K562 (cell line): ENCODE measurements around the gene BNC2. TPM values are rescaled to one million over a fixed set of nuclear protein-coding genes. Genes with fewer than 3 reads are reported as not detected.

ENCODE experiments used
- ATAC-seq: fragments of 200-7000 bp; cut with Tn5 transposase; 3 replicates; pipeline ENCODE4 v1.9.1; 2020; ENCODE audit warnings: moderate library complexity
- BruUV-seq: library from RNA; stranded (reverse); fragments of 400-500 nt; replicated peaks from 2 replicates; lab custom pipeline; 2021; lab: Mats Ljungman, UMichigan
- CTCF ChIA-PET: fragments of 300-600 bp; formaldehyde crosslinking; extraction: SDS; loops from one replicate; lab custom pipeline; 2021; ENCODE audit warnings: low intra/inter-chr PET ratio; lab: Yijun Ruan, JAX
- POLR2A ChIA-PET: fragments of 300-600, 350-650 bp; sonication (Branson Sonifier 250); formaldehyde crosslinking; extraction: SDS; loops from one replicate; lab custom pipeline; 2021; ENCODE audit warnings: antibody characterized with exemption, inconsistent platforms; lab: Yijun Ruan, JAX
- DNase-seq, 4 experiments: peaks; one replicate each; pipeline versions ENCODE4 v3.0.0 to v3.0.0-alpha.2; 2011 to 2018; ENCODE audit warnings: low spot score in 3 of 4, mixed read lengths in 3 of 4; ENCODE audit errors: extremely low read depth in 1 of 4
- FAIRE-seq: peaks from 2 replicates; lab custom pipeline; 2011; peaks lifted over from hg19 to GRCh38; lab: Jason Lieb, UNC
- H2AFZ ChIP-seq: 2 replicates; pipeline ENCODE4 v1.6.0; 2011; ENCODE audit warnings: low read depth, low read length, control low read depth, inconsistent platforms
- H3K27ac ChIP-seq: fragments of 200-600 bp; 3 replicates; pipeline ENCODE4 v1.8.0; 2011; ENCODE audit warnings: low read depth, mild to moderate bottlenecking, control low read depth, inconsistent platforms, low read length, moderate library complexity, mixed read lengths; ENCODE audit errors: extremely low read depth
- H3K27me3 ChIP-seq, 2 experiments: fragments of 300-600 bp in 1 of 2; 2 replicates in 1 of 2; 3 replicates in 1 of 2; pipeline versions ENCODE4 v1.6.0 to v1.8.0; 2011; ENCODE audit warnings: inconsistent platforms in 2 of 2, low read length in 2 of 2, mild to moderate bottlenecking in 1 of 2, mixed read lengths in 1 of 2, moderate library complexity in 1 of 2; ENCODE audit not compliant: control insufficient read depth in 2 of 2, insufficient read depth in 2 of 2
- H3K36me3 ChIP-seq: fragments of 300-600 bp; 3 replicates; pipeline ENCODE4 v1.8.0; 2011; ENCODE audit warnings: mild to moderate bottlenecking, low read length, inconsistent platforms; ENCODE audit not compliant: control insufficient read depth, insufficient read depth
- H3K4me1 ChIP-seq, 2 experiments: fragments of 200-600 bp in 1 of 2; replicated peaks in 1 of 2; 2 replicates in 1 of 2; 3 replicates in 1 of 2; pipeline versions ENCODE4 v1.5.1 to v1.8.0; 2011; ENCODE audit warnings: inconsistent platforms in 2 of 2, low read length in 2 of 2, mild to moderate bottlenecking in 1 of 2, mixed read lengths in 1 of 2, moderate library complexity in 1 of 2; ENCODE audit not compliant: control insufficient read depth in 2 of 2, insufficient read depth in 2 of 2
- H3K4me2 ChIP-seq: 2 replicates; pipeline ENCODE4 v1.6.1; 2011; ENCODE audit warnings: low read length, control low read depth, inconsistent platforms, mixed read lengths; ENCODE audit not compliant: insufficient read depth
- H3K4me3 ChIP-seq: fragments of 200-600 bp; sonication (generic), shearing (Covaris generic); 2 replicates; pipeline ENCODE4 v1.5.1; 2016; ENCODE audit warnings: control low read depth, inconsistent platforms
- H3K79me2 ChIP-seq: fragments of 200-600 bp; 3 replicates; pipeline ENCODE4 v1.8.0; 2011; ENCODE audit warnings: low read length, inconsistent platforms; ENCODE audit not compliant: control insufficient read depth, insufficient read depth
- H3K9ac ChIP-seq, 2 experiments: 2 replicates each; pipeline versions ENCODE4 v1.6.0 to v1.6.1; 2011; ENCODE audit warnings: low read depth in 2 of 2, low read length in 2 of 2, control low read depth in 1 of 2, inconsistent platforms in 1 of 2, mild to moderate bottlenecking in 1 of 2, mixed read lengths in 1 of 2; ENCODE audit not compliant: insufficient read depth in 1 of 2
- H3K9me1 ChIP-seq: one replicate; pipeline ENCODE4 v1.6.0; 2011; ENCODE audit warnings: inconsistent platforms, mild to moderate bottlenecking, low read length, moderate library complexity; ENCODE audit not compliant: control insufficient read depth, insufficient read depth
- H3K9me3 ChIP-seq: replicated peaks from 2 replicates; pipeline ENCODE4 v1.5.1; 2011; ENCODE audit warnings: low read depth, low read length, inconsistent platforms; ENCODE audit not compliant: control insufficient read depth, insufficient read depth
- H4K20me1 ChIP-seq: replicated peaks from 2 replicates; pipeline ENCODE4 v1.6.1; 2011; ENCODE audit warnings: low read length, inconsistent platforms, mixed read lengths; ENCODE audit not compliant: control insufficient read depth, insufficient read depth
- ESRRB ChIP-seq: fragments of 250-450 bp; sonication (Bioruptor Pico); IDR thresholded peaks from 2 replicates; pipeline ENCODE4 v1.5.0; 2020; ENCODE audit warnings: mild to moderate bottlenecking, moderate library complexity, borderline replicate concordance
- IRF9 ChIP-seq: fragments of 450-650 bp; IDR thresholded peaks from 2 replicates; pipeline ENCODE4 v1.6.1; 2016; ENCODE audit warnings: missing biosample characterization, missing genetic modification characterization
- KDM2B ChIP-seq: fragments of 250-450 bp; sonication (Bioruptor Pico); IDR thresholded peaks from 2 replicates; pipeline ENCODE4 v1.8.0; 2021; ENCODE audit warnings: mild to moderate bottlenecking, moderate library complexity
- NCOA1 ChIP-seq: fragments of 450-650 bp; IDR thresholded peaks from 2 replicates; pipeline ENCODE4 v1.6.1; 2016; ENCODE audit warnings: low read depth
- NCOA6 ChIP-seq: fragments of 450-650 bp; IDR thresholded peaks from 2 replicates; pipeline ENCODE4 v1.6.1; 2017; ENCODE audit warnings: mild to moderate bottlenecking
- POLR3G ChIP-seq: IDR thresholded peaks from 2 replicates; pipeline ENCODE4 v1.6.1; 2011; ENCODE audit not compliant: insufficient read length, insufficient replicate concordance; ENCODE audit errors: extremely low read depth
- SMAD1 ChIP-seq: fragments of 150-350 bp; IDR thresholded peaks from 2 replicates; pipeline ENCODE4 v1.6.1; 2014; ENCODE audit warnings: low read length, low read depth; ENCODE audit not compliant: partially characterized antibody
- SRSF1 ChIP-seq: fragments of 200-400 bp; formaldehyde crosslinking; IDR thresholded peaks from 2 replicates; pipeline ENCODE4 v1.6.1; 2017; ENCODE audit warnings: mild to moderate bottlenecking, low read depth, low read length, moderate library complexity
- XRCC5 ChIP-seq: fragments of 200-400 bp; formaldehyde crosslinking; IDR thresholded peaks from 2 replicates; pipeline ENCODE4 v1.6.1; 2017; ENCODE audit warnings: low read depth, mild to moderate bottlenecking, low read length
- ZKSCAN8 ChIP-seq: fragments of 200-800 bp; sonication (Bioruptor generic); IDR thresholded peaks from 2 replicates; pipeline ENCODE4 v1.6.1; 2016; ENCODE audit warnings: missing genetic modification characterization, missing compliant biosample characterization
- ZNF655 ChIP-seq: fragments of 250-450 bp; sonication (Bioruptor Pico); IDR thresholded peaks from 2 replicates; pipeline ENCODE4 v1.5.0; 2021
- ZNF696 ChIP-seq: fragments of 250-450 bp; sonication (Bioruptor Pico); conservative IDR thresholded peaks from 2 replicates; pipeline ENCODE4 v1.4.0; 2020; ENCODE audit warnings: mild to moderate bottlenecking, moderate library complexity
- WGBS: fragments of 100-300 bp; shearing (Covaris generic); methylation state at CpG from one replicate; pipeline ENCODE4 v1.1.6; 2016; ENCODE audit warnings: low coverage, mixed read lengths; ENCODE audit not compliant: insufficient coverage; ENCODE audit errors: missing lambda C conversion rate; 5-methylcytosine and 5-hydroxymethylcytosine counted together
- in situ Hi-C: fragments of 300-500 bp; cut with MboI; formaldehyde crosslinking; loops from 4 replicates; pipeline ENCODE4 v1.15.0; 2018; ENCODE audit warnings: inconsistent platforms, mixed read lengths
- intact Hi-C: fragments of 100-400 bp; cut with micrococcal nuclease; formaldehyde crosslinking; loops from 2 replicates; pipeline ENCODE4 v1.14.2; 2022
- polyA plus RNA-seq, 8 experiments: library from polyadenylated mRNA; depleted of rRNA in 4 of 8; stranded (reverse) in 5 of 8; unstranded in 3 of 8; fragments of >200 nt; fragmentation: Nextera tagmentation in 2 of 8; fragmentation: Illumina TruSeq in 1 of 8; extraction: Ambion mirVana in 2 of 8; extraction: Trizol in 1 of 8; gene quantifications; 2 replicates each; pipeline versions ENCODE4 v1.2.1 to v1.2.3, GENCODE V29; 2011 to 2014; ENCODE audit warnings: inconsistent platforms in 1 of 8, missing spikeins in 1 of 8
- total RNA-seq, 7 experiments: library from RNA; depleted of rRNA in 6 of 7; stranded (reverse); fragments of >200 nt in 6 of 7; fragmentation: Illumina TruSeq in 2 of 7; extraction: Trizol in 2 of 7; gene quantifications; 2 replicates each; pipeline versions ENCODE4 v1.2.1 to v1.2.3, GENCODE V29; 2011 to 2021; ENCODE audit warnings: low replicate concordance in 1 of 7

The BNC2 gene
- total and polyA plus RNA-seq, 9 of the 15 experiments (the other 6 are each of a cell fraction or from before 2014, with no cell fraction given): not detected

GRCh38 chr9:16901590-16901989 is 31.1 kb upstream of the BNC2 start:
- no peaks in the 10 kb centered on the region for H3K79me2 ChIP-seq
- H4K20me1 ChIP-seq: no peaks in the 10 kb centered on the region
- no peak for ATAC-seq
- CTCF ChIA-PET: no interaction called here
- in situ Hi-C loops (no loop called here), intact Hi-C loops (no loop called here)
- no peaks in the 10 kb centered on the region for H3K36me3 ChIP-seq
- TF ChIP-seq POLR3G (no peak), ZKSCAN8 (CRISPR knock-in tag) (no peak), KDM2B (CRISPR knock-in tag) (no peak), ZNF696 (no peak), ZNF655 (CRISPR knock-in tag) (no peak), SRSF1 (no peak), NCOA1 (no peak), XRCC5 (no peak), ESRRB (no peak), NCOA6 (no peak), SMAD1 (no peak), IRF9 (tag) (no peak)
- no peak overlapping the region for H3K4me3 ChIP-seq
- no peaks in the 10 kb centered on the region for H3K9me3 ChIP-seq
- WGBS: 0% methylated on average over 2 of the region's 2 CpGs
- no TSS peak for BruUV-seq
- POLR2A ChIA-PET: no interaction called here
- H3K4me2 ChIP-seq: no peak overlapping the region
- H3K27ac ChIP-seq: no peak overlapping the region
- no peaks in the 10 kb centered on the region for H3K27me3 ChIP-seq
- H3K9ac ChIP-seq: no peak overlapping the region
- H2AFZ ChIP-seq: no peak overlapping the region
- FAIRE-seq: no peak
- H3K9me1 ChIP-seq: no peaks in the 10 kb centered on the region
- H3K4me1 ChIP-seq: no peaks in the 10 kb centered on the region
- DNase-seq: no peak
